Lower leg skin (tissue), 3 donors: ENCODE measurements around the gene CD52.

Experiments used
- CTCF ChIP-seq, 3 donors: fragments of 450-650 bp; IDR thresholded peaks; one replicate each; pipeline ENCODE4 v1.5.1; 2016; ENCODE audit warnings: antibody characterized with exemption in 3 of 3, mild to moderate bottlenecking in 3 of 3, moderate library complexity in 2 of 3
- POLR2A ChIP-seq, 2 donors: fragments of 450-650 bp; IDR thresholded peaks; one replicate each; pipeline ENCODE4 v1.6.1; 2016 to 2017; ENCODE audit warnings: antibody characterized with exemption in 2 of 2, mild to moderate bottlenecking in 1 of 2, moderate library complexity in 1 of 2

DNA sequence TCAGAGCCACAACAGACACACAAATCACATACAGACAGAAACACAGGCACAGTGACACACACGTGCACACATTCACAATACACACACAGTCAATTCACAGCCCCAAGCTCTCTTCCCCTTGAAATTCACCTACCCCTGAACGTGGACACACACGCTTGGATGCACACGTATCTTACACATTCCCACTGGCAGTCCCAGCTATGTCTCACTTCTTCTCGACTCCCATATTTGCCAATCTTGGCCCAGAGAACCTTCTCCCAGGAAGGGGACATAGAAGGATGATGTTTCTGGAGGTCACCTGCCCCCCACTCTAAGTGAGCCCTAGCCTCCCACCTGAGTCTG, 34.6 kb downstream of the CD52 start:
- no peak for TF ChIP-seq POLR2A (IDR thresholded peaks at IDR 0.05)
- no peak for TF ChIP-seq CTCF (IDR thresholded peaks at IDR 0.05)
